PC-3 (cell line): ENCODE measurements around the gene SLC15A1. TPM values are rescaled to one million over a fixed set of nuclear protein-coding genes. Genes with fewer than 3 reads are reported as not detected.

Source experiments
- ATAC-seq: fragments of 200-7000 bp; cut with Tn5 transposase; 2 replicates; pipeline ENCODE4 v1.9.1; 2020; ENCODE audit warnings: mild to moderate bottlenecking, moderate library complexity
- BruUV-seq: library from RNA; stranded (reverse); fragments of 400-500 nt; replicated peaks from 2 replicates; lab custom pipeline; 2021; lab: Mats Ljungman, UMichigan
- CTCF ChIA-PET: fragments of 300-600 bp; sonication (Branson Sonifier 250); formaldehyde crosslinking; loops from one replicate; lab custom pipeline; 2022; ENCODE audit warnings: antibody characterized with exemption; lab: Charles Lee
- POLR2A ChIA-PET: fragments of 300-600 bp; sonication (Branson Sonifier 250); formaldehyde crosslinking; loops from one replicate; lab custom pipeline; 2022; ENCODE audit warnings: antibody characterized with exemption; ENCODE audit not compliant: unreplicated experiment; lab: Charles Lee
- DNase-seq: peaks from one replicate; pipeline ENCODE4 v3.0.0-alpha.2; 2015
- H2AFZ ChIP-seq: fragments of 300-600 bp; sonication (generic); 2 replicates; pipeline ENCODE4 v1.6.0; 2016; ENCODE audit warnings: antibody characterized with exemption, low read length
- H3F3A ChIP-seq: fragments of 300-600 bp; sonication (generic); one replicate; pipeline ENCODE4 v1.6.0; 2017; ENCODE audit warnings: antibody characterized with exemption, low read length, control low read depth, mild to moderate bottlenecking; ENCODE audit not compliant: unreplicated experiment
- H3K27ac ChIP-seq: fragments of 300-600 bp; sonication (generic); 2 replicates; pipeline ENCODE4 v1.5.1; 2016; ENCODE audit warnings: mild to moderate bottlenecking, low read length
- H3K27me3 ChIP-seq: fragments of 300-600 bp; sonication (generic); 2 replicates; pipeline ENCODE4 v1.6.1; 2016; ENCODE audit warnings: low read length, mixed read lengths
- H3K36me3 ChIP-seq: fragments of 300-600 bp; sonication (generic); 2 replicates; pipeline ENCODE4 v1.6.1; 2016; ENCODE audit warnings: low read depth, mixed run types, low read length, mixed read lengths
- H3K4me1 ChIP-seq: fragments of 300-600 bp; sonication (generic); 2 replicates; pipeline ENCODE4 v1.5.1; 2016; ENCODE audit warnings: low read length; ENCODE audit not compliant: insufficient read depth
- H3K4me2 ChIP-seq: fragments of 300-600 bp; sonication (generic); 2 replicates; pipeline ENCODE4 v1.6.0; 2016; ENCODE audit warnings: low read length
- H3K4me3 ChIP-seq: fragments of 300-600 bp; sonication (generic); 2 replicates; pipeline ENCODE4 v1.5.1; 2016; ENCODE audit warnings: mild to moderate bottlenecking, low read length, mixed read lengths
- H3K79me2 ChIP-seq: fragments of 300-600 bp; sonication (generic); 2 replicates; pipeline ENCODE4 v1.6.1; 2017; ENCODE audit warnings: low read length, mixed read lengths
- H3K9ac ChIP-seq: fragments of 300-600 bp; sonication (generic); 2 replicates; pipeline ENCODE4 v1.6.0; 2016; ENCODE audit warnings: mild to moderate bottlenecking, low read length
- H3K9me2 ChIP-seq: fragments of 300-600 bp; sonication (generic); replicated peaks from 2 replicates; pipeline ENCODE4 v1.6.1; 2016; ENCODE audit warnings: mixed run types, low read length, mixed read lengths
- H3K9me3 ChIP-seq: fragments of 300-600 bp; sonication (generic); 2 replicates; pipeline ENCODE4 v1.6.1; 2016; ENCODE audit warnings: low read length, mixed read lengths
- H4K20me1 ChIP-seq: fragments of 300-600 bp; sonication (generic); 2 replicates; pipeline ENCODE4 v1.6.1; 2016; ENCODE audit warnings: low read length, mixed read lengths
- EZH2 ChIP-seq: fragments of 300-600 bp; sonication (generic); IDR thresholded peaks from one replicate; pipeline ENCODE4 v1.6.1; 2017; ENCODE audit warnings: antibody characterized with exemption, mild to moderate bottlenecking, low read length; ENCODE audit not compliant: unreplicated experiment
- EZH2phosphoT487 ChIP-seq: fragments of 300-600 bp; sonication (generic); IDR thresholded peaks from 2 replicates; pipeline ENCODE4 v1.6.1; 2018; ENCODE audit warnings: mild to moderate bottlenecking, antibody characterized with exemption, low read length, borderline replicate concordance
- intact Hi-C: fragments of 100-400 bp; cut with micrococcal nuclease; formaldehyde crosslinking; loops from 2 replicates; pipeline ENCODE4 v1.9.0; 2023
- total RNA-seq: library from RNA; depleted of rRNA; stranded (reverse); fragments of >200 nt; gene quantifications from 2 replicates; pipeline ENCODE4 v1.2.3, GENCODE V29; 2014
- TF ChIP-seq, protein P1 (sequence below): fragments of 300-600 bp; sonication (generic); conservative IDR thresholded peaks from 2 replicates; pipeline ENCODE4 v1.5.1; 2017; ENCODE audit warnings: antibody characterized with exemption, low read depth, mild to moderate bottlenecking, low read length

SLC15A1 gene
- total RNA-seq, 1 experiment from 2014 or later, result 1.7 TPM

DNA sequence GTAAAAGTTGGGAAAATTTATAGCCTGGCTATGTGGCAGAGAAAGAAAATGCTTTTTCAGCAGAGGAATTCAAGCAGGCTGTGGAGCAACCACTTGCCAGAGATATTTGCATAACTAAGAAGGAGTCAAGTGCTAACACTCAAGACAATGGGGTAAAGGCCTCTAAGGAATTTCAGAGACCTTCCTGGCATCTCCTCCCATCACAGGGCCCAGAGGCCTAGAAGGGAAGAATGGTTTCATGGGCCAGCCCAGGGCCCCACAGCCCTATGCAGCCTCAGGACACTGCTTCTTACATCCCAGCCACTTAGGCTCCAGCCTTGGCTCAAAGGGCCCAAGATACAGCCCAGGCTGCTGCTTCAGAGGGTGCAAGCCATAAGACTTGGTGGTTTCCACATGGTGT, 14.3 kb downstream of the SLC15A1 start:
- no peaks in the 10 kb centered on the region for H3K9me3 ChIP-seq
- TF ChIP-seq, protein P1, sequence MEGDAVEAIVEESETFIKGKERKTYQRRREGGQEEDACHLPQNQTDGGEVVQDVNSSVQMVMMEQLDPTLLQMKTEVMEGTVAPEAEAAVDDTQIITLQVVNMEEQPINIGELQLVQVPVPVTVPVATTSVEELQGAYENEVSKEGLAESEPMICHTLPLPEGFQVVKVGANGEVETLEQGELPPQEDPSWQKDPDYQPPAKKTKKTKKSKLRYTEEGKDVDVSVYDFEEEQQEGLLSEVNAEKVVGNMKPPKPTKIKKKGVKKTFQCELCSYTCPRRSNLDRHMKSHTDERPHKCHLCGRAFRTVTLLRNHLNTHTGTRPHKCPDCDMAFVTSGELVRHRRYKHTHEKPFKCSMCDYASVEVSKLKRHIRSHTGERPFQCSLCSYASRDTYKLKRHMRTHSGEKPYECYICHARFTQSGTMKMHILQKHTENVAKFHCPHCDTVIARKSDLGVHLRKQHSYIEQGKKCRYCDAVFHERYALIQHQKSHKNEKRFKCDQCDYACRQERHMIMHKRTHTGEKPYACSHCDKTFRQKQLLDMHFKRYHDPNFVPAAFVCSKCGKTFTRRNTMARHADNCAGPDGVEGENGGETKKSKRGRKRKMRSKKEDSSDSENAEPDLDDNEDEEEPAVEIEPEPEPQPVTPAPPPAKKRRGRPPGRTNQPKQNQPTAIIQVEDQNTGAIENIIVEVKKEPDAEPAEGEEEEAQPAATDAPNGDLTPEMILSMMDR, result no peak
- TF ChIP-seq EZH2phosphoT487 (no peak), EZH2 (no peak)
- no peak for DNase-seq
- H3F3A ChIP-seq, result no peaks in the 10 kb centered on the region
- ChIA-PET POLR2A (no interaction called here), CTCF (no interaction called here)
- H3K9ac ChIP-seq, result no peak overlapping the region
- no peaks in the 10 kb centered on the region for H4K20me1 ChIP-seq
- H3K4me3 ChIP-seq, result no peak overlapping the region
- no peaks in the 10 kb centered on the region for H3K9me2 ChIP-seq
- H3K79me2 ChIP-seq, result no peaks in the 10 kb centered on the region
- intact Hi-C loops, result no loop called here
- H3K36me3 ChIP-seq, result no peaks in the 10 kb centered on the region
- no peak overlapping the region for H3K4me2 ChIP-seq
- no peak overlapping the region for H3K27ac ChIP-seq
- no TSS peak for BruUV-seq
- H3K27me3 ChIP-seq, result no peaks in the 10 kb centered on the region
- no peak for ATAC-seq
- H2AFZ ChIP-seq, result no peak overlapping the region
- H3K4me1 ChIP-seq, result no peaks in the 10 kb centered on the region

DNA sequence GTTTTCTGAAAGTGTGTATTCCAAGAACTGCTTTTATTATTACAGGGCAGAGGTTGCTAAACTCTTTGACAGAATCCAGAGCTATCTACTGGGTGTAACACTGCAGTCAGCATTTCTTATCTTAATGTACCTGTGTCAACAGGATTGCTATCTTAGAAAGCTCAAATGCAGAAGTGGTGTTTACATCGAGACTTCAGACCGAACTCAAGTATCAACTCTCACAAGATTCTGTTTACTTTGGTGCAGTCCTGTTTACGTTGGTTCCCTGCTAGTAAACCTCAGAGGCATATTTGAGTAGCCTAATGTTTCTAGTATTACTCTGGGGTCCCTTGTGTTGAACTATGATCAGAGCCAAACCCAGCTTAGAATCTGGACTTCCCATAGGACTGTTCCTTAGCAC, 20.5 kb downstream of the SLC15A1 start:
- H3K27ac ChIP-seq, result no peak overlapping the region
- no TSS peak for BruUV-seq
- CTCF ChIA-PET, result no interaction called here
- TF ChIP-seq, protein P1, result no peak
- TF ChIP-seq EZH2phosphoT487 (no peak), EZH2 (no peak)
- H3K36me3 ChIP-seq, result no peaks in the 10 kb centered on the region
- H2AFZ ChIP-seq, result no peak overlapping the region
- no peaks in the 10 kb centered on the region for H3F3A ChIP-seq
- intact Hi-C loops, result no loop called here
- H4K20me1 ChIP-seq, result no peaks in the 10 kb centered on the region
- H3K27me3 ChIP-seq, result no peaks in the 10 kb centered on the region
- no peaks in the 10 kb centered on the region for H3K4me1 ChIP-seq
- H3K4me2 ChIP-seq, result no peak overlapping the region
- POLR2A ChIA-PET, result no interaction called here
- no peaks in the 10 kb centered on the region for H3K9me2 ChIP-seq
- H3K9me3 ChIP-seq, result no peaks in the 10 kb centered on the region
- no peaks in the 10 kb centered on the region for H3K79me2 ChIP-seq
- DNase-seq (no peak), ATAC-seq (no peak)
- H3K9ac ChIP-seq, result no peak overlapping the region
- no peak overlapping the region for H3K4me3 ChIP-seq

DNA sequence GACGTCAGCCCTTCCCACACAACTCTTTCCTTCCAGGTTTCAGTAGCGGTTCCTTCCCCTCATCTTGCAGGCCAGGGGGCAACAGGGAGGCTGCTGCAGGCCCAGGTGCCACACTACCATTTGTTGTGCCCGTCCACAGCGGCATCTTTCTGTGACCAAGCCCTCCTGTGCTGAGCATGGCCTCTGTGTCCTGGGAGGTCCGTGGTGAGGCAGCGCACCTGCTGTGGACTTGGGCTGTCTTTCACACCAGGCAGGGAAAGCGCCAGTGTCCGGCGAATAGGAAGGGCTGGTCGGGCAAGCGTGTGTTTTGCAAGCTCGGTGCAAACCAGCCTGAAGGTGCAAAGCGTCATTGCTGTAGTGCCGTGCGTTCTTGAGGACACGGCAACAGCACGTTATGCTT, 21.4 kb downstream of the SLC15A1 start:
- Histone ChIP-seq H3K27me3 (no peaks in the 10 kb centered on the region), H3K79me2 (no peaks in the 10 kb centered on the region), H3K9ac (no peak overlapping the region), H3K4me2 (no peak overlapping the region), H3K9me3 (no peaks in the 10 kb centered on the region), H4K20me1 (no peaks in the 10 kb centered on the region), H3K4me1 (no peaks in the 10 kb centered on the region), H3K27ac (no peak overlapping the region), H2AFZ (no peak overlapping the region), H3F3A (no peaks in the 10 kb centered on the region), H3K36me3 (no peaks in the 10 kb centered on the region), H3K9me2 (no peaks in the 10 kb centered on the region), H3K4me3 (no peak overlapping the region)
- intact Hi-C loops, result no loop called here
- DNase-seq (no peak), ATAC-seq (no peak)
- BruUV-seq, result no TSS peak
- ChIA-PET CTCF (no interaction called here), POLR2A (no interaction called here)
- TF ChIP-seq EZH2, result no peak
- TF ChIP-seq, protein P1, result no peak
- no peak for TF ChIP-seq EZH2phosphoT487
